K562 (cell line): ENCODE data around the gene CCDC136. TPM values are rescaled to one million over a fixed set of nuclear protein-coding genes. Genes with fewer than 3 reads are reported as not detected.
A peak's percentile ranks its signal among the peaks of the same experiment; 100 is the strongest.

Source experiments
- DDX20 ChIP-seq: fragments of 450-650 bp; IDR thresholded peaks from 2 replicates; pipeline ENCODE4 v1.6.1; 2016; ENCODE audit warnings: missing genetic modification characterization, low read depth, mild to moderate bottlenecking, missing compliant biosample characterization, moderate library complexity
- HMGXB4 ChIP-seq: sonication (generic); formaldehyde crosslinking; IDR thresholded peaks from 2 replicates; pipeline ENCODE4 v1.8.1; 2023; ENCODE audit warnings: mild to moderate bottlenecking, missing genetic modification reagents
- KLF6 ChIP-seq: fragments of 250-450 bp; sonication (Bioruptor Pico); IDR thresholded peaks from 2 replicates; pipeline ENCODE4 v1.4.0; 2020; ENCODE audit warnings: mild to moderate bottlenecking, moderate library complexity, borderline replicate concordance
- MTA3 ChIP-seq: fragments of 450-650 bp; formaldehyde crosslinking; IDR thresholded peaks from 2 replicates; pipeline ENCODE4 v1.6.1; 2017; ENCODE audit warnings: mild to moderate bottlenecking, borderline replicate concordance
- MXD1 ChIP-seq: fragments of 250-450 bp; sonication (Bioruptor Pico); IDR thresholded peaks from 2 replicates; pipeline ENCODE4 v1.8.0; 2021; ENCODE audit warnings: borderline replicate concordance, mild to moderate bottlenecking, moderate library complexity; ENCODE audit not compliant: poor library complexity, severe bottlenecking
- NBN ChIP-seq: fragments of 450-650 bp; IDR thresholded peaks from 2 replicates; pipeline ENCODE4 v1.6.1; 2016; ENCODE audit warnings: low read depth, mild to moderate bottlenecking
- OTX1 ChIP-seq: fragments of 450-650 bp; formaldehyde crosslinking; IDR thresholded peaks from 2 replicates; pipeline ENCODE4 v1.4.0; 2022; ENCODE audit warnings: mild to moderate bottlenecking
- RAD21 ChIP-seq, 2 experiments: fragments of 250-450 bp in 1 of 2; fragments of 450-650 bp in 1 of 2; sonication (Bioruptor Pico) in 1 of 2; formaldehyde crosslinking in 1 of 2; IDR thresholded peaks in 1 of 2; conservative IDR thresholded peaks in 1 of 2; 2 replicates each; pipeline versions ENCODE4 v1.4.0 to v1.8.0; 2020 to 2022; ENCODE audit warnings: mild to moderate bottlenecking in 2 of 2, moderate library complexity in 1 of 2
- RBM15 ChIP-seq: fragments of 200-400 bp; formaldehyde crosslinking; IDR thresholded peaks from 2 replicates; pipeline ENCODE4 v1.6.1; 2018; ENCODE audit warnings: mild to moderate bottlenecking, low read length, moderate library complexity; ENCODE audit not compliant: insufficient read depth
- SP1 ChIP-seq: sonication (generic); formaldehyde crosslinking; IDR thresholded peaks from 2 replicates; pipeline ENCODE4 v1.8.1; 2022; ENCODE audit warnings: mild to moderate bottlenecking, missing genetic modification reagents
- TGIF2 ChIP-seq: sonication (generic); formaldehyde crosslinking; IDR thresholded peaks from 2 replicates; pipeline ENCODE4 v1.8.1; 2022; ENCODE audit warnings: mild to moderate bottlenecking, missing genetic modification reagents, moderate library complexity
- TRIM25 ChIP-seq: fragments of 450-650 bp; IDR thresholded peaks from 2 replicates; pipeline ENCODE4 v1.7.0; 2016; ENCODE audit warnings: borderline replicate concordance
- USF1 ChIP-seq: sonication (generic); formaldehyde crosslinking; IDR thresholded peaks from 2 replicates; pipeline ENCODE4 v1.9.0; 2022; ENCODE audit warnings: mild to moderate bottlenecking, missing genetic modification reagents
- ZKSCAN8 ChIP-seq: fragments of 200-800 bp; sonication (Bioruptor generic); IDR thresholded peaks from 2 replicates; pipeline ENCODE4 v1.6.1; 2016; ENCODE audit warnings: missing genetic modification characterization, missing compliant biosample characterization
- ZNF134 ChIP-seq: fragments of 250-450 bp; sonication (Bioruptor Pico); conservative IDR thresholded peaks from 2 replicates; pipeline ENCODE4 v1.4.0; 2020
- ZNF263 ChIP-seq: sonication (generic); formaldehyde crosslinking; IDR thresholded peaks from 2 replicates; pipeline ENCODE4 v1.8.0; 2022; ENCODE audit warnings: mild to moderate bottlenecking, missing genetic modification reagents, borderline replicate concordance
- ZNF592 ChIP-seq: fragments of 450-650 bp; IDR thresholded peaks from 2 replicates; pipeline ENCODE4 v1.6.1; 2017; ENCODE audit warnings: antibody characterized with exemption, mild to moderate bottlenecking
- ZNF717 ChIP-seq: fragments of 250-450 bp; sonication (Bioruptor Pico); IDR thresholded peaks from 2 replicates; pipeline ENCODE4 v1.5.0; 2021
- polyA plus RNA-seq, 8 experiments: library from polyadenylated mRNA; depleted of rRNA in 4 of 8; stranded (reverse) in 5 of 8; unstranded in 3 of 8; fragments of >200 nt; fragmentation: Nextera tagmentation in 2 of 8; fragmentation: Illumina TruSeq in 1 of 8; extraction: Ambion mirVana in 2 of 8; extraction: Trizol in 1 of 8; gene quantifications; 2 replicates each; pipeline versions ENCODE4 v1.2.1 to v1.2.3, GENCODE V29; 2011 to 2014; ENCODE audit warnings: inconsistent platforms in 1 of 8, missing spikeins in 1 of 8
- total RNA-seq, 7 experiments: library from RNA; depleted of rRNA in 6 of 7; stranded (reverse); fragments of >200 nt in 6 of 7; fragmentation: Illumina TruSeq in 2 of 7; extraction: Trizol in 2 of 7; gene quantifications; 2 replicates each; pipeline versions ENCODE4 v1.2.1 to v1.2.3, GENCODE V29; 2011 to 2021; ENCODE audit warnings: low replicate concordance in 1 of 7

CCDC136 gene
- total and polyA plus RNA-seq, 9 of the 15 experiments (the other 6 are each of a cell fraction or from before 2014, with no cell fraction given), result 2.4 to 40.8 (median 26.5) TPM

GRCh38 chr7:128841921-128842673 lies 50.3 kb downstream of the CCDC136 start (continued):
- TF ChIP-seq HMGXB4 (CRISPR knock-in tag) (no peak), TGIF2 (CRISPR knock-in tag) (no peak; the same call in 1 of the 2 replicates), OTX1 (CRISPR knock-in tag) (no peak), TRIM25 (no peak), ZKSCAN8 (CRISPR knock-in tag) (no peak), RAD21 (CRISPR knock-in tag; conservative IDR thresholded peaks at IDR 0.05 in 1 of 2, IDR thresholded peaks at IDR 0.05 in 1 of 2) (peak; percentile 27 to 36; a peak in 2 of 4 replicates), MTA3 (0 out of 2 replicates have a peak, but pooled peaks have one; percentile 19), DDX20 (no peak), USF1 (CRISPR knock-in tag) (no peak), ZNF263 (CRISPR knock-in tag) (peak; percentile 24; the same call in 1 of the 2 replicates), MXD1 (CRISPR knock-in tag) (no peak), ZNF134 (no peak), ZNF717 (CRISPR knock-in tag) (no peak), SP1 (no peak), KLF6 (CRISPR knock-in tag) (no peak), ZNF592 (peak; percentile 49; the same call in 1 of the 2 replicates), NBN (no peak), RBM15 (no peak)
